Vagina (tissue), 2 donors: ENCODE data around the gene ZMYND10.

ENCODE experiments used
- CTCF ChIP-seq, 3 experiments: fragments of 450-650 bp in 2 of 3; fragments of 200-600 bp in 1 of 3; sonication (generic) in 1 of 3; IDR thresholded peaks; one replicate each; pipeline ENCODE4 v1.5.1; 2017 to 2019; ENCODE audit warnings: antibody characterized with exemption in 3 of 3, mild to moderate bottlenecking in 2 of 3, moderate library complexity in 2 of 3
- POLR2A ChIP-seq, 2 donors: fragments of 450-650 bp; IDR thresholded peaks; one replicate each; pipeline ENCODE4 v1.6.1; 2017; ENCODE audit warnings: antibody characterized with exemption in 2 of 2, mild to moderate bottlenecking in 2 of 2, moderate library complexity in 2 of 2

- TF ChIP-seq CTCF (IDR thresholded peaks at IDR 0.05) (no peak), POLR2A (IDR thresholded peaks at IDR 0.05) (no peak)
Measured at GRCh38 chr3:50318615-50319014, 26.9 kb downstream of the ZMYND10 start.
